Measurements from ENCODE around the gene PAXIP1.

- TF ChIP-seq CTCF (IDR thresholded peaks at IDR 0.05) (no peak), EP300 (IDR thresholded peaks at IDR 0.05) (no peak)
Observed at GRCh38 chr7:155000795-155001194, 2.1 kb downstream of the PAXIP1 start.

Measured in ovary (tissue), 3 donors.